Measurements from ENCODE around the gene AGPAT3. TPM values are rescaled to one million over a fixed set of nuclear protein-coding genes. Genes with fewer than 3 reads are reported as not detected.

Gene AGPAT3
- total RNA-seq, 1 donor from 2014 or later: 179 TPM

GRCh38 chr21:43994646-43995045 is 129.6 kb downstream of the AGPAT3 start:
- no peak for DNase-seq (ENCODE audit: low read depth)

GRCh38 chr21:43995521-43996105 is 130.6 kb downstream of the AGPAT3 start:
- no peak for DNase-seq (ENCODE audit: low read depth)

GRCh38 chr21:43997766-43998742 is 133.0 kb downstream of the AGPAT3 start:
- no peak for DNase-seq (ENCODE audit: low read depth)

GRCh38 chr21:44000360-44000759 is 135.3 kb downstream of the AGPAT3 start:
- DNase-seq (ENCODE audit: low read depth): no peak

GRCh38 chr21:44002511-44002910 is 137.5 kb downstream of the AGPAT3 start:
- DNase-seq (ENCODE audit: low read depth): no peak

GRCh38 chr21:44003307-44003966 is 138.4 kb downstream of the AGPAT3 start:
- DNase-seq (ENCODE audit: low read depth): no peak

- DNase-seq (ENCODE audit: low read depth): no peak
Observed at GRCh38 chr21:44005071-44005470, 140.0 kb downstream of the AGPAT3 start.

- DNase-seq (ENCODE audit: low read depth): no peak
Observed at GRCh38 chr21:44005593-44005992, 140.6 kb downstream of the AGPAT3 start.

- DNase-seq (ENCODE audit: low read depth): peak; percentile 91
Observed at GRCh38 chr21:44006017-44006619, 141.1 kb downstream of the AGPAT3 start.

- peak; percentile 77 for DNase-seq (ENCODE audit: low read depth)
Observed at GRCh38 chr21:44006656-44007055, 141.6 kb downstream of the AGPAT3 start.

GRCh38 chr21:44010429-44010828 is 145.4 kb downstream of the AGPAT3 start:
- no peak for DNase-seq (ENCODE audit: low read depth)

GRCh38 chr21:44011123-44011522 is 146.1 kb downstream of the AGPAT3 start:
- DNase-seq (ENCODE audit: low read depth): no peak

GRCh38 chr21:44011579-44012473 is 146.8 kb downstream of the AGPAT3 start, which contains the start of gene TRAPPC10:
TRAPPC10 (plus strand) TSS chr21:44012309; CDS start chr21:44012494, 185 bp downstream.
- DNase-seq (ENCODE audit: low read depth): peak; percentile 49

- DNase-seq (ENCODE audit: low read depth): no peak
Observed at GRCh38 chr21:44012474-44013379, 147.7 kb downstream of the AGPAT3 start.

- peak; percentile 23 for DNase-seq (ENCODE audit: low read depth)
Observed at GRCh38 chr21:44013380-44014088, 148.5 kb downstream of the AGPAT3 start.

- DNase-seq (ENCODE audit: low read depth): no peak
Observed at GRCh38 chr21:44017601-44018000, 152.6 kb downstream of the AGPAT3 start.

- DNase-seq (ENCODE audit: low read depth): no peak
Observed at GRCh38 chr21:44018127-44018526, 153.1 kb downstream of the AGPAT3 start.

- no peak for DNase-seq (ENCODE audit: low read depth)
Observed at GRCh38 chr21:44018813-44019567, 154.0 kb downstream of the AGPAT3 start.
